Sigmoid colon (tissue), 7 donors: ENCODE results near the gene GTF3A. TPM values are rescaled to one million over a fixed set of nuclear protein-coding genes. Genes with fewer than 3 reads are reported as not detected.
A peak's percentile ranks its signal among the peaks of the same experiment; 100 is the strongest.

Source experiments
- DNase-seq: peaks from one replicate; pipeline ENCODE4 v3.0.0-alpha.2; 2019
- H3K27ac ChIP-seq, 4 donors: fragments of 200-600 bp; sonication (generic); one replicate each; pipeline ENCODE4 v1.5.1; 2016 to 2019; ENCODE audit warnings: mild to moderate bottlenecking in 1 of 4
- H3K27me3 ChIP-seq, 3 donors: fragments of 200-600 bp; sonication (generic); one replicate each; pipeline ENCODE4 v1.5.1; 2019; ENCODE audit warnings: mild to moderate bottlenecking in 1 of 3
- H3K36me3 ChIP-seq, 4 donors: fragments of 200-600 bp; sonication (generic); one replicate each; pipeline ENCODE4 v1.5.1; 2016 to 2019
- H3K4me1 ChIP-seq, 4 donors: fragments of 200-600 bp; sonication (generic); one replicate each; pipeline ENCODE4 v1.5.1; 2017 to 2019
- H3K4me3 ChIP-seq, 4 donors: fragments of 200-600 bp; sonication (generic); one replicate each; pipeline ENCODE4 v1.5.1; 2017 to 2019; ENCODE audit warnings: mild to moderate bottlenecking in 2 of 4, moderate library complexity in 1 of 4
- H3K9me3 ChIP-seq, 4 donors: fragments of 200-600 bp in 3 of 4; sonication (generic) in 3 of 4; one replicate each; pipeline versions ENCODE4 v1.5.1 to v1.6.1; 2013 to 2019
- EP300 ChIP-seq, 4 donors: sonication (generic); formaldehyde crosslinking; IDR thresholded peaks; one replicate each; pipeline ENCODE4 v1.6.1; 2017; ENCODE audit warnings: antibody characterized with exemption in 4 of 4
- POLR2A ChIP-seq, 2 donors: fragments of 450-650 bp; IDR thresholded peaks; one replicate each; pipeline ENCODE4 v1.6.1; 2016; ENCODE audit warnings: antibody characterized with exemption in 2 of 2, mild to moderate bottlenecking in 2 of 2, moderate library complexity in 2 of 2
- POLR2AphosphoS5 ChIP-seq, 4 donors: sonication (generic); formaldehyde crosslinking; IDR thresholded peaks; one replicate each; pipeline ENCODE4 v1.6.1; 2017; ENCODE audit warnings: antibody characterized with exemption in 4 of 4
- WGBS, 2 donors: extraction: QIAGEN DNeasy Blood & Tissue Kit; methylation state at CpG; one replicate each; pipeline ENCODE4 v1.1.7; 2013; 5-methylcytosine and 5-hydroxymethylcytosine counted together
- intact Hi-C: fragments of 100-400 bp; cut with DNase I; formaldehyde crosslinking; loops from one replicate; pipeline ENCODE4 v1.15.1; 2023
- polyA plus RNA-seq, 3 donors: library from polyadenylated mRNA; stranded (reverse); fragments of 200-250 nt; gene quantifications; one replicate each; pipeline ENCODE4 v1.2.3, GENCODE V29; 2013
- total RNA-seq, 4 donors: library from RNA; depleted of rRNA; stranded (reverse); fragments of >200 nt; gene quantifications; one replicate each; pipeline ENCODE4 v1.1.0, GENCODE V29; 2016
- TF ChIP-seq, protein P1 (sequence below), 4 experiments: fragments of 450-650 bp in 3 of 4; fragments of 200-600 bp in 1 of 4; IDR thresholded peaks; one replicate each; pipeline ENCODE4 v1.5.1; 2016 to 2019; ENCODE audit warnings: antibody characterized with exemption in 4 of 4, mild to moderate bottlenecking in 3 of 4, moderate library complexity in 2 of 4
- donor health status: healthy with polysubstance abuse.
- donor health status: Bipolar disorder and iron deficiency.
- donor health status: healthy.

GTF3A gene
- total and polyA plus RNA-seq, 7 donors, result 76.3 to 172 (median 135) TPM

DNA sequence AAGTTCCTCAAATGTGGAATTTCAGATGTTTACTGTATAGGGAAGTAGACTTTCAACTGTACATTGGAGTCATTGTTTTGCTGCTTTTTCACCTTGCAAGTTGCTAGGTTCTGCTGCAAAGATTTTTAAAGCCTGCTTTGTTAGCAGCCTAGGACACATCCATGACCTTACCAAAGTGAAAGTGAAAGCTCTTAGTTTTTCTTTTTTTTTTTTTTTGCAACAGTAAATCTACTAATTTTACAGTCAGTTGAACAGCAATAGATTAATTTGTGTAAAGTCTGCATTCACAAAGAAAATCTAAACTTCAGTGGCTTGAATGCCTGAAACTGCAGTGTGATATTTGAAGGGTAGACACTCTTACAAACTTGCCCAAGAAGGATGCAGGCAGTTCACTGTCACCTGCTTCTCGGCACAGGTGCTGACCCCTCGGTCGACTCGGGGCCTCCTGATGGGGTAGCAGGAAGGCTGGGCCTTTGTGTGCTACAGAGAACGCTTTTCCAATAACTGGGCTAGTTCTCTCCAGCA, 31.0 kb downstream of the GTF3A start:
- Histone ChIP-seq H3K36me3 (no peaks in the 10 kb centered on the region), H3K27ac (peak overlapping the region in 2 of 4 donors; percentile 52 to 58), H3K4me1 (peaks cover 0 to 27% (median 12%) of the 10 kb centered on the region in 4 donors), H3K27me3 (no peaks in the 10 kb centered on the region), H3K9me3 (no peaks in the 10 kb centered on the region), H3K4me3 (peak overlapping the region in 3 of 4 donors; percentile 2 to 19 (median 10))
- DNase-seq, result no peak
- intact Hi-C loops, result no loop called here
- TF ChIP-seq, protein P1, sequence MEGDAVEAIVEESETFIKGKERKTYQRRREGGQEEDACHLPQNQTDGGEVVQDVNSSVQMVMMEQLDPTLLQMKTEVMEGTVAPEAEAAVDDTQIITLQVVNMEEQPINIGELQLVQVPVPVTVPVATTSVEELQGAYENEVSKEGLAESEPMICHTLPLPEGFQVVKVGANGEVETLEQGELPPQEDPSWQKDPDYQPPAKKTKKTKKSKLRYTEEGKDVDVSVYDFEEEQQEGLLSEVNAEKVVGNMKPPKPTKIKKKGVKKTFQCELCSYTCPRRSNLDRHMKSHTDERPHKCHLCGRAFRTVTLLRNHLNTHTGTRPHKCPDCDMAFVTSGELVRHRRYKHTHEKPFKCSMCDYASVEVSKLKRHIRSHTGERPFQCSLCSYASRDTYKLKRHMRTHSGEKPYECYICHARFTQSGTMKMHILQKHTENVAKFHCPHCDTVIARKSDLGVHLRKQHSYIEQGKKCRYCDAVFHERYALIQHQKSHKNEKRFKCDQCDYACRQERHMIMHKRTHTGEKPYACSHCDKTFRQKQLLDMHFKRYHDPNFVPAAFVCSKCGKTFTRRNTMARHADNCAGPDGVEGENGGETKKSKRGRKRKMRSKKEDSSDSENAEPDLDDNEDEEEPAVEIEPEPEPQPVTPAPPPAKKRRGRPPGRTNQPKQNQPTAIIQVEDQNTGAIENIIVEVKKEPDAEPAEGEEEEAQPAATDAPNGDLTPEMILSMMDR (IDR thresholded peaks at IDR 0.05), result no peak
- TF ChIP-seq POLR2AphosphoS5 (IDR thresholded peaks at IDR 0.05) (no peak), EP300 (IDR thresholded peaks at IDR 0.05) (no peak), POLR2A (IDR thresholded peaks at IDR 0.05) (no peak)
- WGBS, 2 donors, result 10 to 39% methylated on average over 5 of the region's 5 CpGs

DNA sequence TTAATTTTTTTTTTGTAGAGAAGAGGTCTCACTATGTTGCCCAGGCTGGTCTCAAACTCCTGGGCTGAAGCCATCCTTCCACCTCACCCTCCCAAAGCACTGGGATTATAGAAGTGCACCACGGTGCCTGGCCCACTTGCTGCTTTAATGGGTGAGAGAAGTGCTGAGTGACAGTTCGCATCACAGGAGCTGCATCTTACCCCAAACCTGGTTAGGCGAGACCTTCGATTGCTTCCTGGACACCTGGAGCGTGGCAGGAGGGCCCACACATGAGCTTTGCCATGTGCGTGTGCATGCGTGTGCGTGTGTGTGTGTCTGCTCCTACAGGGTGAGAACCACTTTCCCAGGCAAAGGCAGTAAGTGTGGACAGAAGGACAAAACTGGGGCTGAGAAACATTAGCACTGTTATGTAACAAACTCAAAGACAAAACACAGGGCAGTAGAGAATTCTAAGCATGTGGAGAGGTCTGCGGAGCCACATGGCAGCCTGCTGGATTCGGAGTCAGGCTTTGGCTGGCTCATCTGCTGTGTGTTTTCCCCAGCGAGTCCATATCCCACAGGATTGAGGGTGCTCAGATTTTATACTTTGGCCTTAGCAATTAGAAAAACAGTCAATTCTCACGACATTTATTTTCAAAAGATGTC, 37.6 kb downstream of the GTF3A start:
- no peaks in the 10 kb centered on the region for H3K27me3 ChIP-seq
- H3K36me3 ChIP-seq, result no peaks in the 10 kb centered on the region
- H3K9me3 ChIP-seq, result no peaks in the 10 kb centered on the region
- no peak overlapping the region for H3K4me3 ChIP-seq
- H3K4me1 ChIP-seq, result peaks cover 0 to 47% (median 24%) of the 10 kb centered on the region in 4 donors
- intact Hi-C loops, result no loop called here
- H3K27ac ChIP-seq, result peak overlapping the region in 3 of 4 donors; percentile 59 to 78 (median 75)
- DNase-seq, result no peak
- 83 to 92% methylated on average over 12 of the region's 12 CpGs for WGBS, 2 donors
- TF ChIP-seq POLR2AphosphoS5 (IDR thresholded peaks at IDR 0.05), result peak; percentile 47 to 84 (median 58)
- TF ChIP-seq POLR2A (IDR thresholded peaks at IDR 0.05), result no peak
- TF ChIP-seq EP300 (IDR thresholded peaks at IDR 0.05), result peak in 1 of 4 donors; percentile 52

DNA sequence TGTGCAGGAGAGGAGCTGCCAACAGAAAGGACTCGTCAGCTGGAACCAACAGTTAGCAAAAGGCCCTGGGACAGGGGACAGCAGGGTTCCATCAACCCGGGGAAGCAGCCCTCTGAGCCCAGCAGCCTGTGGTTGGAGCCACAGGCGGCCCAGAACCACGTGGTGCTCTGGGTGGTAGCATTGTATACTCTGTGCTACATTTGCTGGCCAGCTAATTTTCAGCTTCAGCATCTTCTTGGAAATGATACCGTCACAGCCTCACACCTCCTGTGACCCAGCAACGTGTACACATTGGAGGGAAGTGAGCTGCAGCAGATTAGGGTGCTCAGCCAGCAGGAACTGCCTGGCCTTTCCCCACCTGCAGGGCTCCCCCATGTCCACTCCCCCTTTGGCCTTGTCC, 39.1 kb downstream of the GTF3A start:
- H3K4me1 ChIP-seq, result peaks cover 0 to 49% (median 25%) of the 10 kb centered on the region in 4 donors
- TF ChIP-seq POLR2AphosphoS5 (IDR thresholded peaks at IDR 0.05), result no peak
- TF ChIP-seq, protein P1 (IDR thresholded peaks at IDR 0.05), result no peak
- no peak for TF ChIP-seq EP300 (IDR thresholded peaks at IDR 0.05)
- no peak overlapping the region for H3K4me3 ChIP-seq
- no peaks in the 10 kb centered on the region for H3K9me3 ChIP-seq
- intact Hi-C loops, result no loop called here
- DNase-seq, result no peak
- no peaks in the 10 kb centered on the region for H3K27me3 ChIP-seq
- H3K27ac ChIP-seq, result peak overlapping the region in 2 of 4 donors; percentile 29 to 75
- 75 to 82% methylated on average over 6 of the region's 6 CpGs for WGBS, 2 donors
- no peaks in the 10 kb centered on the region for H3K36me3 ChIP-seq

DNA sequence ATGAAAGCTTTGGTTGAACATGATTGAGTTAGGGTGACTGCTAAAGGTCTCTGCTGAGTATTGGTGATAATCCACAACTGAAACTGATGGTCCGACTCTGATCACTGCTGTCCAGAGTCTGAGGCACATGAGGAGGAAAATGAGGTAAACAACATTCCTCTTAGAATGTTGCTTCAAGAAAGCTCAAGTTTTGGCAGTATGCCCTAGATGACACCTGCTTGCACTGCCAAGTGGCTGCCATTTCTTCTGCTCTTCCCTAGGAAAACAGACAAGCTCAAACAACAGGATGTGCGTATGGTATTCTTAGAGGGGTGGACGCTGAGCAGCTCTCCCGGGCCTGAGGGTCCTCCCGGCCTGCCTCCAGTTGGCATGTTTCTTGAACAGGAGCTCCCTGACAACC, 41.2 kb downstream of the GTF3A start:
- Histone ChIP-seq H3K27ac (no peak overlapping the region), H3K4me3 (no peak overlapping the region), H3K9me3 (no peaks in the 10 kb centered on the region), H3K27me3 (no peaks in the 10 kb centered on the region), H3K36me3 (no peaks in the 10 kb centered on the region), H3K4me1 (peaks cover 0 to 49% (median 25%) of the 10 kb centered on the region in 4 donors)
- 74 to 83% methylated on average over 5 of the region's 5 CpGs for WGBS, 2 donors
- TF ChIP-seq POLR2AphosphoS5 (IDR thresholded peaks at IDR 0.05) (no peak), EP300 (IDR thresholded peaks at IDR 0.05) (no peak), POLR2A (IDR thresholded peaks at IDR 0.05) (no peak)
- TF ChIP-seq, protein P1 (IDR thresholded peaks at IDR 0.05), result no peak
- intact Hi-C loops, result no loop called here
- DNase-seq, result no peak

DNA sequence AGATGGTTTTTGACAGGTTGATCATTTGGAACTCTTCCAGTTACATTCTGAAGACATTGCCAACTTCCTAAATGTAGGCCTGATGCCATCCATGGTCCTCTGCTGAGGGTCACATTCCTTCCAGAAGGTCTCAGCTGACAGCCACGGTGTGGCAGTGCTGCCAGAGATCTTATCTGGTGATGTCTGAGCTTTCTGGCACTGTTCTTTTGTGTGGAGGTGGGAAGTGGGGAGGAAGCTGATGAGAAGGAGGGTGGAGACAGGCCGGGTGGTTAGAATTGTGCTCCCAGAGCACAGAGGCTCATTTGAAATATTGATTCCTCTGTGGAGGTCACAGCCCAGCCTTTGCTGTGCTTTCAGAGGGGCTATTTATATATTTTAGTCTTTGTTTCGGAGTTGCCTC, 42.1 kb downstream of the GTF3A start:
- Histone ChIP-seq H3K27ac (no peak overlapping the region), H3K36me3 (no peaks in the 10 kb centered on the region), H3K9me3 (no peaks in the 10 kb centered on the region), H3K4me1 (peaks cover 0 to 42% (median 20%) of the 10 kb centered on the region in 4 donors), H3K27me3 (no peaks in the 10 kb centered on the region), H3K4me3 (no peak overlapping the region)
- intact Hi-C loops, result no loop called here
- WGBS, 2 donors, result 54 to 55% methylated on average over 3 of the region's 3 CpGs
- no peak for TF ChIP-seq POLR2AphosphoS5 (IDR thresholded peaks at IDR 0.05)
- no peak for TF ChIP-seq EP300 (IDR thresholded peaks at IDR 0.05)
- no peak for TF ChIP-seq POLR2A (IDR thresholded peaks at IDR 0.05)
- TF ChIP-seq, protein P1 (IDR thresholded peaks at IDR 0.05), result no peak
- no peak for DNase-seq
